Activated T-helper 17 cell treated with anti-CD3 and anti-CD28 coated beads, Interleukin-2, amount 50 U/mL, for 72 hours (primary cell): ENCODE data around the gene PFDN5. TPM values are rescaled to one million over a fixed set of nuclear protein-coding genes. Genes with fewer than 3 reads are reported as not detected.

Experiments
- ATAC-seq: fragments of 150-1000 bp; cut with Tn5 transposase; replicated peaks from 2 replicates; pipeline ENCODE4 v1.10.0; 2021; ENCODE audit warnings: mild to moderate bottlenecking, moderate library complexity
- H3K27ac Mint-ChIP-seq: one replicate; pipeline ENCODE4 v1.8.0; 2022; ENCODE audit warnings: mixed read lengths
- H3K27me3 Mint-ChIP-seq: one replicate; pipeline ENCODE4 v1.8.0; 2022; ENCODE audit warnings: mixed read lengths
- H3K36me3 Mint-ChIP-seq: one replicate; pipeline ENCODE4 v1.8.0; 2022; ENCODE audit warnings: low read depth, mild to moderate bottlenecking, mixed read lengths
- H3K4me1 Mint-ChIP-seq: one replicate; pipeline ENCODE4 v1.8.0; 2022; ENCODE audit warnings: mixed read lengths
- H3K4me3 Mint-ChIP-seq: one replicate; pipeline ENCODE4 v1.8.0; 2022; ENCODE audit warnings: mild to moderate bottlenecking, mixed read lengths
- H3K9me3 Mint-ChIP-seq: one replicate; pipeline ENCODE4 v1.8.0; 2022; ENCODE audit warnings: mixed read lengths
- total RNA-seq, 2 donors: library from RNA; stranded (reverse); gene quantifications; one replicate each; pipeline ENCODE4 v1.2.3, GENCODE V29; 2022

The PFDN5 gene
- total RNA-seq, 2 donors from 2014 or later: 250 to 347 TPM

GRCh38 chr12:53299101-53299453 lies 3.7 kb downstream of the PFDN5 start:
- peak overlapping the region; percentile 95 for H3K4me3 Mint-ChIP-seq
- ATAC-seq: peak; percentile 49
- peak overlapping the region; percentile 93 for H3K27ac Mint-ChIP-seq
- no peaks in the 10 kb centered on the region for H3K9me3 Mint-ChIP-seq
- H3K36me3 Mint-ChIP-seq: peaks cover 94% of the 10 kb centered on the region
- peaks cover 43% of the 10 kb centered on the region for H3K4me1 Mint-ChIP-seq
- no peaks in the 10 kb centered on the region for H3K27me3 Mint-ChIP-seq

GRCh38 chr12:53299454-53300180 lies 4.3 kb downstream of the PFDN5 start, which contains the start of gene MYG1:
TSS of gene MYG1 (plus strand) at chr12:53299695. CDS start at chr12:53299738, 43 bp downstream.
- H3K27me3 Mint-ChIP-seq: no peaks in the 10 kb centered on the region
- ATAC-seq: peak; percentile 85
- H3K4me1 Mint-ChIP-seq: peaks cover 43% of the 10 kb centered on the region
- no peaks in the 10 kb centered on the region for H3K9me3 Mint-ChIP-seq
- peak within 1 kb of the TSS; percentile 93 for H3K27ac Mint-ChIP-seq
- peak within 1 kb of the TSS; percentile 95 for H3K4me3 Mint-ChIP-seq
- peaks cover 97% of the 10 kb centered on the region for H3K36me3 Mint-ChIP-seq

- no peaks in the 10 kb centered on the region for H3K27me3 Mint-ChIP-seq
- H3K4me3 Mint-ChIP-seq: peak overlapping the region; percentile 95
- no peaks in the 10 kb centered on the region for H3K9me3 Mint-ChIP-seq
- ATAC-seq: peak; percentile 20
- peaks cover 96% of the 10 kb centered on the region for H3K36me3 Mint-ChIP-seq
- H3K4me1 Mint-ChIP-seq: peaks cover 43% of the 10 kb centered on the region
- peak overlapping the region; percentile 93 for H3K27ac Mint-ChIP-seq
Measured at GRCh38 chr12:53300187-53300586, 4.8 kb downstream of the PFDN5 start.

GRCh38 chr12:53302903-53303302 lies 7.6 kb downstream of the PFDN5 start:
- no peak for ATAC-seq
- Mint-ChIP-seq H3K4me3 (peak overlapping the region; percentile 95), H3K36me3 (peaks cover 96% of the 10 kb centered on the region), H3K9me3 (no peaks in the 10 kb centered on the region), H3K27ac (peak overlapping the region; percentile 93), H3K27me3 (no peaks in the 10 kb centered on the region), H3K4me1 (peaks cover 37% of the 10 kb centered on the region)

- ATAC-seq: no peak
- H3K4me3 Mint-ChIP-seq: no peak overlapping the region
Measured at GRCh38 chr12:53306826-53307225, 11.5 kb downstream of the PFDN5 start.

GRCh38 chr12:53308276-53308675 lies 12.9 kb downstream of the PFDN5 start:
- no peak overlapping the region for H3K4me3 Mint-ChIP-seq
- H3K9me3 Mint-ChIP-seq: no peaks in the 10 kb centered on the region
- H3K27me3 Mint-ChIP-seq: no peaks in the 10 kb centered on the region
- H3K36me3 Mint-ChIP-seq: peaks cover 81% of the 10 kb centered on the region
- ATAC-seq: no peak
- no peaks in the 10 kb centered on the region for H3K4me1 Mint-ChIP-seq
- peak overlapping the region; percentile 9 for H3K27ac Mint-ChIP-seq

More at GRCh38 chr12:53306826-53307225, 11.5 kb downstream of the PFDN5 start:
- Mint-ChIP-seq H3K4me1 (peaks cover 8% of the 10 kb centered on the region), H3K27ac (no peak overlapping the region), H3K9me3 (no peaks in the 10 kb centered on the region), H3K36me3 (peaks cover 93% of the 10 kb centered on the region), H3K27me3 (no peaks in the 10 kb centered on the region)

- Mint-ChIP-seq H3K27ac (peak overlapping the region; percentile 53), H3K4me1 (peaks cover 5% of the 10 kb centered on the region), H3K4me3 (no peak overlapping the region), H3K9me3 (no peaks in the 10 kb centered on the region), H3K27me3 (no peaks in the 10 kb centered on the region), H3K36me3 (peaks cover 80% of the 10 kb centered on the region)
- no peak for ATAC-seq
Measured at GRCh38 chr12:53313996-53314395, 18.7 kb downstream of the PFDN5 start.

- Mint-ChIP-seq H3K4me1 (peaks cover 35% of the 10 kb centered on the region), H3K9me3 (no peaks in the 10 kb centered on the region), H3K36me3 (peaks cover 45% of the 10 kb centered on the region), H3K27ac (peak overlapping the region; percentile 93), H3K4me3 (peak overlapping the region; percentile 93), H3K27me3 (no peaks in the 10 kb centered on the region)
- no peak for ATAC-seq
Measured at GRCh38 chr12:53320352-53321195, 25.2 kb downstream of the PFDN5 start.

GRCh38 chr12:53324113-53324778 lies 28.9 kb downstream of the PFDN5 start:
- Mint-ChIP-seq H3K27ac (peak overlapping the region; percentile 96), H3K36me3 (peaks cover 13% of the 10 kb centered on the region), H3K9me3 (no peaks in the 10 kb centered on the region), H3K27me3 (peaks cover 8% of the 10 kb centered on the region), H3K4me1 (peaks cover 36% of the 10 kb centered on the region), H3K4me3 (peak overlapping the region; percentile 97)
- peak; percentile 30 for ATAC-seq

GRCh38 chr12:53324779-53325510 lies 29.6 kb downstream of the PFDN5 start:
- Mint-ChIP-seq H3K4me3 (peak overlapping the region; percentile 97), H3K4me1 (peaks cover 35% of the 10 kb centered on the region), H3K27ac (peak overlapping the region; percentile 96), H3K27me3 (peaks cover 10% of the 10 kb centered on the region), H3K9me3 (no peaks in the 10 kb centered on the region), H3K36me3 (peaks cover 11% of the 10 kb centered on the region)
- ATAC-seq: peak; percentile 71

- Mint-ChIP-seq H3K27me3 (peaks cover 10% of the 10 kb centered on the region), H3K4me1 (peaks cover 28% of the 10 kb centered on the region), H3K27ac (no peak overlapping the region), H3K9me3 (no peaks in the 10 kb centered on the region), H3K36me3 (peaks cover 10% of the 10 kb centered on the region), H3K4me3 (peak overlapping the region; percentile 97)
- no peak for ATAC-seq
Measured at GRCh38 chr12:53325511-53326061, 30.2 kb downstream of the PFDN5 start.

GRCh38 chr12:53326460-53327185 lies 31.3 kb downstream of the PFDN5 start:
- Mint-ChIP-seq H3K27me3 (peaks cover 10% of the 10 kb centered on the region), H3K4me3 (peak overlapping the region; percentile 69), H3K9me3 (no peaks in the 10 kb centered on the region), H3K36me3 (no peaks in the 10 kb centered on the region), H3K4me1 (peaks cover 18% of the 10 kb centered on the region), H3K27ac (no peak overlapping the region)
- ATAC-seq: no peak

GRCh38 chr12:53327435-53328042 lies 32.2 kb downstream of the PFDN5 start:
- no peaks in the 10 kb centered on the region for H3K36me3 Mint-ChIP-seq
- H3K27me3 Mint-ChIP-seq: peaks cover 18% of the 10 kb centered on the region
- no peaks in the 10 kb centered on the region for H3K9me3 Mint-ChIP-seq
- H3K4me1 Mint-ChIP-seq: peaks cover 21% of the 10 kb centered on the region
- H3K4me3 Mint-ChIP-seq: no peak overlapping the region
- ATAC-seq: no peak
- H3K27ac Mint-ChIP-seq: no peak overlapping the region
